Heart left ventricle (tissue), 16 donors: ENCODE measurements around the gene TRIAP1. TPM values are rescaled to one million over a fixed set of nuclear protein-coding genes. Genes with fewer than 3 reads are reported as not detected.
"Not testable (repeated sequence)": the region's sequence is repeated elsewhere in the genome, so short reads cannot be mapped to it uniquely, and the experiment has no call there.

ENCODE experiments used
- ATAC-seq, 4 donors: fragments of 200-7000 bp; cut with Tn5 transposase; one replicate each; pipeline ENCODE4 v1.9.1; 2020 to 2022; ENCODE audit warnings: moderate library complexity in 4 of 4, mild to moderate bottlenecking in 3 of 4, moderate number of reproducible peaks in 1 of 4
- DNase-seq, 5 donors: peaks; one replicate each; pipeline ENCODE4 v3.0.0-alpha.2; 2020
- H3K27ac ChIP-seq, 12 donors: fragments of 200-600 bp; sonication (generic) in 4 of 12; one replicate each; pipeline versions ENCODE4 v1.5.0 to v1.8.0; 2016 to 2022; ENCODE audit warnings: mild to moderate bottlenecking in 2 of 12
- H3K27me3 ChIP-seq, 9 donors: fragments of 200-600 bp; sonication (generic) in 2 of 9; one replicate each; pipeline versions ENCODE4 v1.5.1 to v1.8.0; 2016 to 2022; ENCODE audit warnings: mild to moderate bottlenecking in 3 of 9
- H3K36me3 ChIP-seq, 9 donors: fragments of 200-600 bp; sonication (generic) in 2 of 9; one replicate each; pipeline versions ENCODE4 v1.5.0 to v1.8.0; 2018 to 2022; ENCODE audit warnings: mild to moderate bottlenecking in 2 of 9
- H3K4me1 ChIP-seq, 12 donors: fragments of 200-600 bp; sonication (generic) in 4 of 12; one replicate each; pipeline versions ENCODE4 v1.5.0 to v1.8.0; 2016 to 2022; ENCODE audit warnings: mild to moderate bottlenecking in 3 of 12
- H3K4me3 ChIP-seq, 12 donors: fragments of 200-600 bp; sonication (generic) in 4 of 12; one replicate each; pipeline versions ENCODE4 v1.5.0 to v1.8.0; 2017 to 2022; ENCODE audit warnings: mild to moderate bottlenecking in 9 of 12, moderate library complexity in 4 of 12
- H3K9me3 ChIP-seq, 12 donors: fragments of 200-600 bp; sonication (generic) in 4 of 12; one replicate each; pipeline versions ENCODE4 v1.5.0 to v1.8.0; 2016 to 2022; ENCODE audit warnings: mild to moderate bottlenecking in 1 of 12
- CTCF ChIP-seq, 12 donors: fragments of 200-600 bp; sonication (generic) in 4 of 12; IDR thresholded peaks; one replicate each; pipeline versions ENCODE4 v1.5.0 to v1.8.0; 2018 to 2022; ENCODE audit warnings: antibody characterized with exemption in 12 of 12, mild to moderate bottlenecking in 5 of 12
- POLR2A ChIP-seq, 2 donors: fragments of 450-650 bp; IDR thresholded peaks; one replicate each; pipeline ENCODE4 v1.6.1; 2017; ENCODE audit warnings: antibody characterized with exemption in 2 of 2, mild to moderate bottlenecking in 2 of 2, moderate library complexity in 2 of 2
- WGBS, 4 donors: extraction: QIAGEN DNeasy Blood & Tissue Kit in 2 of 4; methylation state at CpG; one replicate each; pipeline versions ENCODE4 v1.1.5 to v1.1.7; 2013 to 2018; 5-methylcytosine and 5-hydroxymethylcytosine counted together
- intact Hi-C, 10 donors: fragments of 100-400 bp; cut with DNase I; formaldehyde crosslinking; loops; one replicate each; pipeline versions ENCODE4 v1.11.1 to v1.14.2; 2022
- polyA plus RNA-seq, 2 donors: library from polyadenylated mRNA; stranded (reverse); fragments of 200-250 nt; gene quantifications; one replicate each; pipeline ENCODE4 v1.2.3, GENCODE V29; 2013
- total RNA-seq, 9 donors: library from RNA; depleted of rRNA in 2 of 9; stranded (reverse); fragments of >200 nt in 2 of 9; fragmentation: NEBNext Ultra II Directional in 3 of 9; extraction: Animal tissue kit (Norgen Biotek cat#: 25700) in 3 of 9; gene quantifications; one replicate each; pipeline versions ENCODE4 v1.1.0 to v1.2.4, GENCODE V29; 2016 to 2023
- donor health status: ischemic (EF 13 %, LVEDD 7.1; RV severe dilation, severe dysfunction).
- donor health status: healthy with polysubstance abuse.
- donor health status: DM: no; HTN: yes; CAD: no.
- donor health status: DM: no; HTN: no; CAD: no.
- donor health status: ischemic (EF 25% LVEDD 6.9; RV normal size, moderate dysfunction).
- donor health status: ischemic (EF 25% LVEDD 5.7; RV mildly dilated, moderate dysfunction).
- donor health status: healthy.
- donor health status: DM: yes; HTN: yes; CAD: no.
- donor health status: ischemic (EF 35%, LVEDD 5.7; RV mildly dilated, moderate dysfunction).
- donor health status: nonischemic (EF 11% LVEDD 7.7; RV severe dilation, severe dysfunction).
- donor health status: DM: yes; HTN: yes; CAD: no.
- donor health status: PGD.
- donor health status: ischemic (EF 29% LVEDD 5.4; RV normal size, mild dysfunction).
- donor health status: nonischemic (EF 23%, LVEDD 6.1; RV moderate dilation, normal function).

Gene TRIAP1
- total and polyA plus RNA-seq, 11 donors = 6.4 to 34.9 (median 15.1) TPM

- 96 to 99% (median 97%) methylated on average over 5 of the region's 5 CpGs for WGBS, 4 donors
- H3K36me3 ChIP-seq = peaks cover 0 to 6% (median 0%) of the 10 kb centered on the region in 9 donors
- no peak overlapping the region for H3K27ac ChIP-seq
- H3K4me3 ChIP-seq = no peak overlapping the region
- DNase-seq (no peak), ATAC-seq (no peak)
- intact Hi-C loops = no loop called here
- no peaks in the 10 kb centered on the region for H3K27me3 ChIP-seq
- H3K9me3 ChIP-seq = no peaks in the 10 kb centered on the region
- peaks cover 0 to 11% (median 4%) of the 10 kb centered on the region in 12 donors for H3K4me1 ChIP-seq
- no peak for TF ChIP-seq CTCF (IDR thresholded peaks at IDR 0.05)
- TF ChIP-seq POLR2A (IDR thresholded peaks at IDR 0.05) = no peak
Measured at GRCh38 chr12:120490325-120490724, 44.1 kb upstream of the TRIAP1 start.

DNA sequence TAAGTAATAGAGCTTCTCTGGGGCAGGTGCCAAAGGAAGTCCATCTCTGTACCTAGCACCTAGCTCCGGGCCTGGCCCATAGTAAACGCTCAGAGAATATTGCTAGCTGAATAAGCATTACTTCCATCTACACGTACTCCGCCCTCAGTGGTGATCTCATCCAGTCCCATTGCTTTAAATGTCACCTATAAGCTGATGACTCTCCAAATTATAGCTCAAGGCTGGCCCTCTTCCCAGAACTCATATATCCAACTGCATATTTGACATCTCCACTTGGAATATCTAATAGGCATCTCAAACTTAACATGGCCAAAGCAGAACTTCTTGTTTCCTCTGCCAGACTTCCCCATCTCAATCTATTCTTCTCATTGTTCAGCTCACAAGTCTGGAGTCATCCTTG, 42.8 kb upstream of the TRIAP1 start:
- H3K27ac ChIP-seq = no peak overlapping the region
- no peaks in the 10 kb centered on the region for H3K27me3 ChIP-seq
- DNase-seq (no peak), ATAC-seq (no peak)
- H3K4me1 ChIP-seq = peaks cover 0 to 6% (median 0%) of the 10 kb centered on the region in 12 donors
- no peak overlapping the region for H3K4me3 ChIP-seq
- no peaks in the 10 kb centered on the region for H3K9me3 ChIP-seq
- 86 to 94% (median 92%) methylated on average over 4 of the region's 4 CpGs for WGBS, 4 donors
- intact Hi-C loops = no loop called here
- peaks cover 0 to 6% (median 0%) of the 10 kb centered on the region in 9 donors for H3K36me3 ChIP-seq
- no peak for TF ChIP-seq CTCF (IDR thresholded peaks at IDR 0.05)
- no peak for TF ChIP-seq POLR2A (IDR thresholded peaks at IDR 0.05)

DNA sequence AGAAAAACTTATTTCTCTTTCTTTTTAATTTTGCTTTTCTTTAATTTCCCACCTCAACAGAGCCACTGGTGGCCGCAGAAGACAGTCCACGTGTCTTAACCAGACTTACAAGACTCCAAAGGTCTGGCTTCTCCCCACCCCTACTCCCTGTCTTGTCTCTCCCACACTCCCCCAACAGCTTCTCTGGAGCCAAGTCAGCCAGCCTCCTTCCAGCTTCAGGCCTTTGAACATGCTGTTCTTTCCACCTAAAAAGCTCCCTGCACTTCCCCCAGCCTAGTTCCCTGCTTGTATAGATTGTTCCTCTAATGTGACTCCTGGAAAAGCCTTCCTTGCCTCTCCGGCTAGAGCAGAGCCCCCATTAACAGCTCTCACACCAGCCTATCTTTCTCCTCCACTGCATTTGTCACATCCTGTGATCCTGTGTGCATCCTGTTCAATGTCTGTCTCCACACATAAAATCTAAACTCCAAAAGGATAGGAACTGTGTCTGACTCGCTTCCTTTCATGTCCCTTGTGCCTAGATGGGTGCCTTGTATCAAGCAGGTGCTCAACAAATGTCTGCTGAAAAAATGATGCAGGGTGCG, 42.0 kb upstream of the TRIAP1 start:
- Histone ChIP-seq H3K27me3 (no peaks in the 10 kb centered on the region), H3K4me1 (peaks cover 0 to 6% (median 0%) of the 10 kb centered on the region in 12 donors), H3K9me3 (no peaks in the 10 kb centered on the region), H3K4me3 (no peak overlapping the region), H3K27ac (no peak overlapping the region), H3K36me3 (peaks cover 0 to 6% (median 0%) of the 10 kb centered on the region in 9 donors)
- ATAC-seq = peak in 1 of 4 donors; percentile 45
- intact Hi-C loops = no loop called here
- 72 to 76% (median 74%) methylated on average over 5 of the region's 5 CpGs for WGBS, 4 donors
- TF ChIP-seq CTCF (IDR thresholded peaks at IDR 0.05) (no peak), POLR2A (IDR thresholded peaks at IDR 0.05) (no peak)
- DNase-seq = no peak

DNA sequence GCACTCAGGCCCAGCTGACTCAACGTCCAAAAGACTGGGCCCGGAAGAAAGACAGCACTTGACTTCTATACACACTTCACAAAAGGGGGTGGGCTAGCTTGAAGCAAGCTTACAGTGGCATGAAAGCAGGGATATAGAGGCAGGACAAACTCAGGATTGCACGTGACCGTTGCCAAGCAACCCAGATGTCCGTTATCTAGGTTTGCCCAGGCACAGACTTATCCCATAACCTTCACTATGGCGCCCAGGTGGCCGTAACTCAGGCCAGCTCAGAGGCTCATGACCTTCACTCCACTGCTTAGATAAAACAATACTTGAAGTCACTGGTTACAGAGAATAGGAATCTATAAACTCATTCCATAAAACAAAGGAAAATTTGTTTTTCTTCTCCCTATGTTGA, 41.4 kb upstream of the TRIAP1 start:
- H3K27me3 ChIP-seq, H3K27ac ChIP-seq, H3K4me3 ChIP-seq, DNase-seq, H3K4me1 ChIP-seq, H3K9me3 ChIP-seq, intact Hi-C loops, H3K36me3 ChIP-seq: not testable (repeated sequence)
- 62 to 81% (median 69%) methylated on average over 7 of the region's 7 CpGs for WGBS, 4 donors
- ATAC-seq = peak in 1 of 4 donors; percentile 37
